Esophagus muscularis mucosa (tissue), 4 donors: ENCODE results near the gene CTIF. TPM values are rescaled to one million over a fixed set of nuclear protein-coding genes. Genes with fewer than 3 reads are reported as not detected.

Experiments
- DNase-seq: peaks from one replicate; pipeline ENCODE4 v3.0.0-alpha.2; 2017; ENCODE audit errors: extremely low spot score
- H3K27ac ChIP-seq, 4 donors: fragments of 200-600 bp; sonication (generic); replicated peaks in 1 of 4; 1 replicate in 3 of 4; 2 replicates in 1 of 4; pipeline ENCODE4 v1.5.1; 2016 to 2019; ENCODE audit warnings: mild to moderate bottlenecking in 1 of 4
- H3K27me3 ChIP-seq, 4 donors: fragments of 200-600 bp; sonication (generic); one replicate each; pipeline versions ENCODE4 v1.5.1 to v1.6.0; 2016 to 2019
- H3K36me3 ChIP-seq, 4 donors: fragments of 200-600 bp; sonication (generic); one replicate each; pipeline ENCODE4 v1.5.1; 2016 to 2019
- H3K4me1 ChIP-seq, 4 donors: fragments of 200-600 bp; sonication (generic); one replicate each; pipeline ENCODE4 v1.5.1; 2016 to 2019
- H3K4me3 ChIP-seq, 4 donors: fragments of 200-600 bp; sonication (generic); 1 replicate in 2 of 4; 2 replicates in 2 of 4; pipeline ENCODE4 v1.5.1; 2016 to 2019; ENCODE audit warnings: mild to moderate bottlenecking in 4 of 4, moderate library complexity in 1 of 4
- H3K9me3 ChIP-seq, 4 donors: fragments of 200-600 bp; sonication (generic); 1 replicate in 3 of 4; 2 replicates in 1 of 4; pipeline ENCODE4 v1.5.1; 2016 to 2019
- CTCF ChIP-seq, 3 experiments: fragments of 200-600 bp in 2 of 3; fragments of 450-650 bp in 1 of 3; sonication (generic) in 2 of 3; IDR thresholded peaks; one replicate each; pipeline ENCODE4 v1.5.1; 2017 to 2019; ENCODE audit warnings: antibody characterized with exemption in 3 of 3, mild to moderate bottlenecking in 2 of 3, moderate library complexity in 1 of 3
- EP300 ChIP-seq: sonication (generic); formaldehyde crosslinking; IDR thresholded peaks from one replicate; pipeline ENCODE4 v1.6.1; 2017; ENCODE audit warnings: antibody characterized with exemption
- POLR2A ChIP-seq: fragments of 450-650 bp; IDR thresholded peaks from one replicate; pipeline ENCODE4 v1.6.1; 2017; ENCODE audit warnings: antibody characterized with exemption, moderate library complexity, mild to moderate bottlenecking, low read depth
- POLR2AphosphoS5 ChIP-seq, 2 donors: sonication (generic); formaldehyde crosslinking; IDR thresholded peaks; one replicate each; pipeline ENCODE4 v1.6.1; 2017; ENCODE audit warnings: antibody characterized with exemption in 2 of 2
- WGBS: methylation state at CpG from one replicate; pipeline ENCODE4 v1.1.5; 2018; 5-methylcytosine and 5-hydroxymethylcytosine counted together
- intact Hi-C: fragments of 100-400 bp; cut with DNase I; formaldehyde crosslinking; loops from one replicate; pipeline ENCODE4 v1.15.1; 2023
- total RNA-seq, 4 donors: library from RNA; depleted of rRNA; stranded (reverse); fragments of >200 nt; gene quantifications; one replicate each; pipeline versions ENCODE4 v1.1.0 to v1.2.1, GENCODE V29; 2016

Gene CTIF
- total RNA-seq, 4 donors from 2014 or later = 63.1 to 137 (median 87.7) TPM

GRCh38 chr18:48723016-48723415 is 184.2 kb downstream of the CTIF start:
- H3K27me3 ChIP-seq = no peaks in the 10 kb centered on the region
- WGBS = 94% methylated on average over 5 of the region's 5 CpGs
- no peak overlapping the region for H3K27ac ChIP-seq
- no peak overlapping the region for H3K4me3 ChIP-seq
- DNase-seq = no peak
- TF ChIP-seq POLR2AphosphoS5 (IDR thresholded peaks at IDR 0.05) = no peak
- no peak for TF ChIP-seq POLR2A
- no peak for TF ChIP-seq CTCF (IDR thresholded peaks at IDR 0.05)
- TF ChIP-seq EP300 = no peak
- intact Hi-C loops = no loop called here
- no peaks in the 10 kb centered on the region for H3K9me3 ChIP-seq
- peaks cover 17 to 26% (median 22%) of the 10 kb centered on the region in 4 donors for H3K4me1 ChIP-seq
- peaks cover 0 to 16% (median 13%) of the 10 kb centered on the region in 4 donors for H3K36me3 ChIP-seq

GRCh38 chr18:48723837-48724236 is 185.0 kb downstream of the CTIF start:
- H3K27ac ChIP-seq = no peak overlapping the region
- 94% methylated on average over 2 of the region's 2 CpGs for WGBS
- TF ChIP-seq POLR2A = no peak
- no peak for TF ChIP-seq CTCF (IDR thresholded peaks at IDR 0.05)
- no peak for TF ChIP-seq POLR2AphosphoS5 (IDR thresholded peaks at IDR 0.05)
- TF ChIP-seq EP300 = no peak
- H3K9me3 ChIP-seq = no peaks in the 10 kb centered on the region
- no peak for DNase-seq
- H3K36me3 ChIP-seq = peaks cover 0 to 12% (median 10%) of the 10 kb centered on the region in 4 donors
- H3K4me1 ChIP-seq = peaks cover 17 to 26% (median 23%) of the 10 kb centered on the region in 4 donors
- no peaks in the 10 kb centered on the region for H3K27me3 ChIP-seq
- intact Hi-C loops = no loop called here
- H3K4me3 ChIP-seq = no peak overlapping the region

- WGBS = 98% methylated on average over 4 of the region's 4 CpGs
- Histone ChIP-seq H3K27ac (no peak overlapping the region), H3K27me3 (no peaks in the 10 kb centered on the region), H3K4me3 (no peak overlapping the region), H3K4me1 (peaks cover 17 to 25% (median 23%) of the 10 kb centered on the region in 4 donors), H3K9me3 (no peaks in the 10 kb centered on the region), H3K36me3 (peaks cover 0 to 12% (median 5%) of the 10 kb centered on the region in 4 donors)
- no peak for DNase-seq
- TF ChIP-seq POLR2A (no peak), CTCF (IDR thresholded peaks at IDR 0.05) (no peak), POLR2AphosphoS5 (IDR thresholded peaks at IDR 0.05) (no peak)
- intact Hi-C loops = no loop called here
These were observed 185.6 kb downstream of the CTIF start for GRCh38 chr18:48724442-48724841.

GRCh38 chr18:48724939-48725338 is 186.1 kb downstream of the CTIF start:
- H3K27me3 ChIP-seq = no peaks in the 10 kb centered on the region
- H3K36me3 ChIP-seq = peaks cover 0 to 12% (median 5%) of the 10 kb centered on the region in 4 donors
- DNase-seq = no peak
- no peak overlapping the region for H3K27ac ChIP-seq
- no peaks in the 10 kb centered on the region for H3K9me3 ChIP-seq
- intact Hi-C loops = no loop called here
- peaks cover 17 to 24% (median 19%) of the 10 kb centered on the region in 4 donors for H3K4me1 ChIP-seq
- WGBS = 90% methylated on average over 5 of the region's 5 CpGs
- H3K4me3 ChIP-seq = no peak overlapping the region
- no peak for TF ChIP-seq POLR2AphosphoS5 (IDR thresholded peaks at IDR 0.05)
- no peak for TF ChIP-seq CTCF (IDR thresholded peaks at IDR 0.05)
- no peak for TF ChIP-seq EP300
- TF ChIP-seq POLR2A = no peak

- H3K4me3 ChIP-seq = no peak overlapping the region
- no peak for DNase-seq
- H3K27me3 ChIP-seq = no peaks in the 10 kb centered on the region
- no peak overlapping the region for H3K27ac ChIP-seq
- WGBS = 91% methylated on average over 3 of the region's 3 CpGs
- H3K4me1 ChIP-seq = peaks cover 12 to 19% (median 14%) of the 10 kb centered on the region in 4 donors
- intact Hi-C loops = no loop called here
- TF ChIP-seq CTCF (IDR thresholded peaks at IDR 0.05) (no peak), EP300 (no peak), POLR2A (no peak), POLR2AphosphoS5 (IDR thresholded peaks at IDR 0.05) (no peak)
- peaks cover 0 to 12% (median 5%) of the 10 kb centered on the region in 4 donors for H3K36me3 ChIP-seq
- H3K9me3 ChIP-seq = no peaks in the 10 kb centered on the region
These were observed 186.7 kb downstream of the CTIF start for GRCh38 chr18:48725562-48725961.
